Duodenal mucosa (tissue), 2 donors: ENCODE data around the gene GRAMD1B.

Source experiments
- H3K27ac ChIP-seq: one replicate; pipeline ENCODE4 v1.7.0; 2013; ENCODE audit warnings: low read depth, low read length
- H3K27me3 ChIP-seq, 2 donors: one replicate each; pipeline ENCODE4 v1.7.0; 2013; ENCODE audit warnings: low read length in 2 of 2, control low read depth in 1 of 2; ENCODE audit not compliant: insufficient read depth in 2 of 2, control insufficient read depth in 1 of 2
- H3K36me3 ChIP-seq, 2 donors: one replicate each; pipeline ENCODE4 v1.7.0; 2013; ENCODE audit warnings: low read length in 2 of 2, control low read depth in 1 of 2; ENCODE audit not compliant: insufficient read depth in 2 of 2, control insufficient read depth in 1 of 2
- H3K4me1 ChIP-seq, 2 donors: one replicate each; pipeline ENCODE4 v1.7.0; 2013; ENCODE audit warnings: low read length in 2 of 2, control low read depth in 1 of 2; ENCODE audit not compliant: insufficient read depth in 2 of 2, control insufficient read depth in 1 of 2
- H3K4me3 ChIP-seq, 2 donors: one replicate each; pipeline ENCODE4 v1.7.0; 2013; ENCODE audit warnings: low read length in 2 of 2, low read depth in 1 of 2
- H3K9ac ChIP-seq, 2 donors: one replicate each; pipeline ENCODE4 v1.7.0; 2013; ENCODE audit warnings: low read length in 2 of 2, low read depth in 1 of 2
- H3K9me3 ChIP-seq, 2 donors: one replicate each; pipeline ENCODE4 v1.7.0; 2013; ENCODE audit warnings: low read length in 2 of 2, control low read depth in 1 of 2; ENCODE audit not compliant: control insufficient read depth in 1 of 2

Gene GRAMD1B

DNA sequence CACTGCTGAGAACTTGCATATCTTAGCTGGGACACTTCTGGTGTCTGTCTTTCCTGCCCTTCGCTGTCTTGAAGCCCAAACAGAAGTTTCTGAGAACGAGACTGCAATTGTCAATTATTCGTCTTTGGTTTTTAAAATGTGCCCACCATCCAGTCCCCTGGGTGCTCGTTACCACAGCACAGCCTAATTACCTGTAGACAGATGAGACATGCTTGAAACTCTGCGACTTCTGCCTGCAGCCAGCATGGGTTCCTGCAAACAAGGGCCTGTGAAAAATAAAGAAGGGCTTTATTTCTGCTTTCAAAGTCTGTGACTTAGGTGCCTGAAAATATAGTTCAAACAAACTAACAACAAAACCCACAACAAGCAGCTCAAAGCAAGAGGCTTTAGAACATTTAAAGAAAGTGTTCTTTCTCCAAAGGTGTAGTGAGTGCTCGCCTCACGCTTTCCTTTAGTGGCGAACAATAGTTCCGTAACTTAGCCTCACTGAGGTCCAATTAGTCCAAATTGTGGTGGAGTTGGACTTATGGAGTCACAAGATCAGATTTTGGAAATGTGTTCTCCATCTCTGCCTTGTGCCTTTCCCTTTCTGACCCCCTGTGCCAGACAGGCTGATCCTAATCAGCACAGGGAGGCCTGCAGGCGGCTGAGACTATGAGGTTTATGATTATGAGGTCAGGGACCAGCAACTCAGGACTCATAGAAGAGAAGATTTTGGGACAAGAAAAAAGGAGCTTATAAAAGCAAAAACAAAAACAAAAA lies 20.4 kb upstream of the GRAMD1B start:
- H3K4me3 ChIP-seq = no peak overlapping the region
- no peak overlapping the region for H3K27ac ChIP-seq
- no peaks in the 10 kb centered on the region for H3K27me3 ChIP-seq
- no peak overlapping the region for H3K9ac ChIP-seq
- H3K36me3 ChIP-seq = no peaks in the 10 kb centered on the region
- H3K4me1 ChIP-seq = peaks cover 28 to 29% of the 10 kb centered on the region in 2 donors
- no peaks in the 10 kb centered on the region for H3K9me3 ChIP-seq

DNA sequence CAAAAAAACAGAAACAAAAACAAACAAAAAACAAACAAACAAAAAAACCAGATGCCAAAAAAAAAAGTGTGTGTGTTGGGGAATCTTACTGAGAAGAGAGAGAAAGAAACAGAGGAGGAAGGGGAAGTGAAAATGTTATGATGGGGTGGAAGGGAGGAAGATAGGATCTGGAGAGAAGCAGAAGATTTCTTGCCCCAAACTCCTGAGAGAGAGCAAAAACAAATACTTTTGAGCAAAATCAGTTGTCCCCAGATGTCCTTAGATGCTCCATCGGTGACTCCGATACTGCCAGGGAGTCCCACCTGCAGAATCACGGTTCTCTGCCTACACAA lies 19.9 kb upstream of the GRAMD1B start:
- H3K9me3 ChIP-seq = no peaks in the 10 kb centered on the region
- no peaks in the 10 kb centered on the region for H3K27me3 ChIP-seq
- no peaks in the 10 kb centered on the region for H3K36me3 ChIP-seq
- no peak overlapping the region for H3K4me3 ChIP-seq
- no peak overlapping the region for H3K27ac ChIP-seq
- peaks cover 28 to 29% of the 10 kb centered on the region in 2 donors for H3K4me1 ChIP-seq
- no peak overlapping the region for H3K9ac ChIP-seq

DNA sequence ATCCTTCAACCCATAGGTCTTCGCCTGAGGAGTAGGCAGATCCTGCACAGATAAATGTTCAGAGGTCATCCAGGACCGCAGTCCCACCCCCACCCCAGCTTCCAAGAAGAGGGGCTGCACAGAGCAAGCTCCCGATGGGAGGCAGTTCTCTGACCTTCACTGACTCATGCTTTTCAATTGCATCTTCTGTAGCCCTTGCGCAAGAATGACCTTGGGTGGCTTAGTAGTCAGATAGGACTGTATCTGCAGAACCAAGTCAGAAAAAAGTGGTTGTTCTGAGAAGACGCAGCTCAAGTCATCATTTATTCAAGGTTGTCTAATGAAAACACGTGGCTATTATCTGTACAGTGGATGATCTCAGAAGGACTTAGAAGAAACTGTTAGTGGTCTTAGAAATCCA lies 16.4 kb upstream of the GRAMD1B start:
- H3K9ac ChIP-seq = no peak overlapping the region
- no peaks in the 10 kb centered on the region for H3K9me3 ChIP-seq
- H3K27me3 ChIP-seq = no peaks in the 10 kb centered on the region
- H3K27ac ChIP-seq = no peak overlapping the region
- H3K4me1 ChIP-seq = peaks cover 15 to 18% of the 10 kb centered on the region in 2 donors
- no peaks in the 10 kb centered on the region for H3K36me3 ChIP-seq
- no peak overlapping the region for H3K4me3 ChIP-seq

DNA sequence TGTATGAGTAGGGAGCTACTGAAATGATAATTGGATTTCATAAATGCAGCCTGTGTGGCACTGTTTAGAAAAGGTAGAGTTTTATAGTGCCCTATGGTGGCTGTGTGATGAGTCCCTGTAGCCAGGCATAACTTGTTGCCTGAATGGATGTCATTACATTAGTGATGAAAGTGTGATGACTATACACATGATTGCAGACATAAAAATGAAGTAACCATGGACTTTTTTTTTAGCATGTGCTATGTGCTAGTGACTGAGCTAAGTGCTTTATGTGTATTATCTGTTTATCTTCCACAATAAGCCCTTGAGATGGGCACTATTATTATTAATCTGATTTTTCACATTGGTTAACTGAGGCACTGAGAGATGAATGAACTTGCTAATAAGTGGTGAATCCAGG lies 13.5 kb upstream of the GRAMD1B start:
- H3K9ac ChIP-seq = no peak overlapping the region

DNA sequence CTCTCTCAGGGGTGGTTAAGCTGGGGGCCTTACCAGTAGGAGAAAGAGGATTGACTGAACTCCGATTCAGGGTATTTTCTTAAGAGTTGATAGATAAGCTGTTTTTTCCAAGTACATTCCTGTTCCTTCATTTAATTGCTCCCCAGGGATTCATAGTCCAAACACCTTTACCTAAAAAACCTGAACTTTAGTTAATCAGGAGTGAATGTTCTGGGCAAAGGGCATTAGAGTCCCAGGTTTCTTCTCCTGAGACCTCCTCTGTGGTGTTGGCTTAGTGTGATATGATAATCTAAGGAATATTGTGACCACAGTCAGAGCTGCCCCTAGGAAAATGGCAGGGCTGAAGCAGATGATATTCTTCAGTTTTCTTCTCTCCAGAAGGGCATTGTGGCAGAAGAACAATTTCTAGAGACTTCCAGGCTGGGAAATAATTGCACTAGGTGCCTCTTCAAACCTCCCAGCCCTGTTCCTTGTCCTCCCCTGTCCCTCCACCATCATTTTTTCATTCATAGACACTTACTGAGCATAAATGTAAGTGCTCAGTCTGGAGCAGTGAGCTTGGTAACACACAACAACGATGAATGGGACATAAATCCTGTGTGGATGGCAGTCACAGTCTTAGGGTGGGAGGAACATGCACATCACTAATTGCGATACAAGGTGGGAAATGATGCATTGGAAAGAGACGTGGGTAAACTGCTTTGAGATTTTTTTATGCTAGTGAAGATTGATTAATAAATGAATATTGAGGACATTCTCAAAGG lies 11.5 kb upstream of the GRAMD1B start:
- Histone ChIP-seq H3K4me3 (no peak overlapping the region), H3K4me1 (peaks cover 12 to 29% of the 10 kb centered on the region in 2 donors), H3K27me3 (no peaks in the 10 kb centered on the region), H3K36me3 (no peaks in the 10 kb centered on the region), H3K9ac (no peak overlapping the region), H3K9me3 (no peaks in the 10 kb centered on the region), H3K27ac (no peak overlapping the region)

More for the DNA sequence above, 13.5 kb upstream of the GRAMD1B start:
- Histone ChIP-seq H3K9me3 (no peaks in the 10 kb centered on the region), H3K4me1 (peaks cover 12 to 28% of the 10 kb centered on the region in 2 donors), H3K4me3 (no peak overlapping the region), H3K36me3 (no peaks in the 10 kb centered on the region), H3K27ac (no peak overlapping the region), H3K27me3 (no peaks in the 10 kb centered on the region)

DNA sequence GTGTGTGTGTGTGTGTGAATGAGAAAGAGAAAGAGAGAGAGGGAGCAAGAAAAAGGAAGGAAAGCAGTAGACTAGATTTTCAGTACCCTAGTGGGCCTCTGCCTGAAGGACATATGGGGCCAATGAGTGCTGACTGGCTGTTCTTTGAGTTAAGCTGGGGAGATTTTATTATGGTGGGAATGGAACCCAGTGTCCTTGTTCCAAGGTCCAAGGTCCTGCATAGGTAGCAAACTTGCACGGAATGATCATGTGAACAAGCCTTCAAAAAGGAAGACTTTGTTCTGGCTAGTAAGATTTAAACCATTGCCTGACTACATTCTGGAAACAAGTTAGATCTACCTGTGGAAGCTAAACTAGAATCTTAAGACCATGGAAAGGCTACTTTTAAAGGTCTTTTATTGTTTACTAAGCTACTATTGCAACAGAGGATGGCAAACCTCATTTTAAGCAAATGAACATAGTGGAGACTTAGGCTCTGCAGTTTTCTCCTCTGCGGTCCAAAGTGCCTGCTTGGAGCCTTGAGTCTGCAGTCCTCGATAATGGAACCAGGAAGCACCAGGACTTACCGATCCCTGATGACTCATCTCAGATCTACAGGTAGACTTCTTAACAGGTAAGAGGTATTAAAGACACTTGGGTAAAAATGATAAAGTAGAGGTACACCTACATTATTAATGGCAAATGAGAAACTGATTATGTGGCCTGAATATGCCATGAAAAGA lies 10.2 kb upstream of the GRAMD1B start:
- Histone ChIP-seq H3K27ac (peak overlapping the region; percentile 25), H3K36me3 (no peaks in the 10 kb centered on the region)

DNA sequence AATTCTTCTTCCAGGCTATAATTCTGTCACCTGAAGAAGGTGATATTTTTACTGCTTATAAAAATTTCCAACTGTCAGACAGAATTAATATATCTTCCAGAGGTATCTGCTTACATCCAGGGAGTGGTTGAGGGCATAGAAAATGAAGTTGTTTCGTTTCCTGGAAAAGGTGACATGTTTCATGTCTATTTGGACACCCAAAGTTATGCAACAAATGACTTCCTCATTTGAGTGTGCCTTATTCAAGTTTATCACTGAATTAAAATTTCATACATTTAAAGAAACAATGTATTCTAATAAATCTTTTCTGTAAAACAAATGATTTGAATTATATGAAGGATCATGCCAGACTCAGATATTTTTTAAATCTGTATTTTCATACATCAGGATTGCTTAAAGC lies 8.5 kb upstream of the GRAMD1B start:
- Histone ChIP-seq H3K4me1 (peaks cover 16 to 29% of the 10 kb centered on the region in 2 donors), H3K36me3 (no peaks in the 10 kb centered on the region), H3K9me3 (no peaks in the 10 kb centered on the region), H3K4me3 (peak overlapping the region in 1 of 2 donors; percentile 57), H3K27me3 (no peaks in the 10 kb centered on the region), H3K9ac (no peak overlapping the region), H3K27ac (no peak overlapping the region)

More for the DNA sequence above, 10.2 kb upstream of the GRAMD1B start:
- H3K27me3 ChIP-seq = no peaks in the 10 kb centered on the region
- H3K9me3 ChIP-seq = no peaks in the 10 kb centered on the region
- peak overlapping the region; percentile 19 to 57 for H3K4me3 ChIP-seq
- H3K9ac ChIP-seq = no peak overlapping the region
- H3K4me1 ChIP-seq = peaks cover 12 to 29% of the 10 kb centered on the region in 2 donors

DNA sequence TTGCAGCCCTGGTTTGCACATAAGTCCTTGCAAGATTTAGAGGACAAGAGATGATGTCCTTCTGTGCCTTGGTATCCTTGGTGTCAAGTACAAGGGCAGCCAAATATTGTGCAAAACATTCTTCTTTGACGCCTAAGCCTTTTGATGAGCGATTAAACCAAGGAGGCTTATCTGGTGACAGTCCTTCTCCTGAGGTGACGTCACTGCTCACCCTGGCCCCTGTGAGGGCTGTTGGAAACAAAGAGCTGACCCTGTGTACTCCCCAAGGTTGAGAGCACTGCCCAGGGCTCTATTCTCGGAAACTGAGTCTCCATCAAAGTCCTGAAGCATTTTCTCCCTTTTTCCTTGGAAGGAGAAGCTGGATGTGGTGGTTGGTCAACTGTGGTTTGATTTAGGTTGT lies 4.7 kb upstream of the GRAMD1B start:
- H3K4me3 ChIP-seq = no peak overlapping the region
- no peaks in the 10 kb centered on the region for H3K27me3 ChIP-seq
- peaks cover 22 to 25% of the 10 kb centered on the region in 2 donors for H3K4me1 ChIP-seq
- no peak overlapping the region for H3K9ac ChIP-seq
- H3K36me3 ChIP-seq = no peaks in the 10 kb centered on the region
- H3K9me3 ChIP-seq = no peaks in the 10 kb centered on the region
- H3K27ac ChIP-seq = no peak overlapping the region

DNA sequence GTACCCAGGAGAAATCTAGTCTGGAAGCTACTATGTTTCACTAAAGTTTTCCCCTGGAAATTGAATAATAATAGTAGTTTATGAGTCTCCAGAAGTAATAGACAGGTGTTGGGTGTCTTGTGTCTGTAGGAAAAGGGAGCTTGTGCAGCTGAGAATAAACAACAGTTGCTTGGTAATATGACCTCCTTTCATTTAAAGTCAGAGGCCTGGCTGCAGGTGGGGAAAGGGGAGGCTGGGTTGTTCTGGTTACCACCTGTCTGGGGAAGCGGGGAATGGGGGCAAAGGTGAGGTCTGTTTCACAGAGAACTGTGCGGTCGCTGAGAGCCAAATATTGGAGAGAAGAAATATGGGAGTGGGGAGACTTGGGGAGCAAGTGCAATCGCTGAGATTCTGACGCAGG lies 3.3 kb upstream of the GRAMD1B start:
- Histone ChIP-seq H3K27me3 (no peaks in the 10 kb centered on the region), H3K4me1 (peaks cover 14 to 32% of the 10 kb centered on the region in 2 donors), H3K9me3 (no peaks in the 10 kb centered on the region), H3K4me3 (no peak overlapping the region), H3K27ac (no peak overlapping the region), H3K36me3 (no peaks in the 10 kb centered on the region), H3K9ac (no peak overlapping the region)

DNA sequence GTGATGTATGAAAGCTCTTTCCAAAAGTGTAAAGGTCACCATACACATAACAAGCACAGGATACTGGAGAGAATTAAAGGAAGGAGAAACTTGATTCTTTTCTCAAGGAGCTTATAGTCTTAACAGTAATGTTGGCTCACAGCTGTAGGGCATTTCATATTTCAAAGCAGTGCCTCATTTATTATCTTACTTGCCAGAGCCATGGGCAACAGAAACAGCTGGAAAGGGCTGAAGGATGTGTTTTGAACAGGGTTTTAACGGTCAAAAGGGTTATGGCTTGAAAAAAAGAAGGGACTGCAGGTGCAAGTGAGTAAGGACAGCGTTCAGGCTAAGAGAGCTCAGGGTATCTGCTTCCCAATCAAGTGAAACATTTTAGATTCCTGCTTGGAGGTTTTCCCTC lies 2.7 kb upstream of the GRAMD1B start:
- Histone ChIP-seq H3K27ac (no peak overlapping the region), H3K9me3 (no peaks in the 10 kb centered on the region), H3K4me1 (peaks cover 14 to 32% of the 10 kb centered on the region in 2 donors), H3K9ac (no peak overlapping the region), H3K27me3 (no peaks in the 10 kb centered on the region), H3K36me3 (no peaks in the 10 kb centered on the region), H3K4me3 (no peak overlapping the region)
